GM13977 (cell line): ENCODE data around the gene RELL1.

ENCODE experiments used
- DNase-seq: peaks from one replicate; pipeline ENCODE4 v3.0.0; 2012; ENCODE audit warnings: low spot score
- in situ Hi-C: fragments of 300-500 bp; cut with MboI; formaldehyde crosslinking; loops from one replicate; pipeline ENCODE4 v1.12.0; 2022; ENCODE audit warnings: low sequenced_read_pairs, low pct_unique_long_range_greater_than_20kb, mixed read lengths, inconsistent platforms; ENCODE audit not compliant: unreplicated experiment
- TF ChIP-seq, protein P1 (sequence below): IDR thresholded peaks from 2 replicates; pipeline ENCODE4 v1.5.1; 2012; ENCODE audit warnings: mild to moderate bottlenecking, control low read depth; ENCODE audit not compliant: insufficient read depth; ENCODE audit errors: extremely low read depth, missing control alignments

Gene RELL1

DNA sequence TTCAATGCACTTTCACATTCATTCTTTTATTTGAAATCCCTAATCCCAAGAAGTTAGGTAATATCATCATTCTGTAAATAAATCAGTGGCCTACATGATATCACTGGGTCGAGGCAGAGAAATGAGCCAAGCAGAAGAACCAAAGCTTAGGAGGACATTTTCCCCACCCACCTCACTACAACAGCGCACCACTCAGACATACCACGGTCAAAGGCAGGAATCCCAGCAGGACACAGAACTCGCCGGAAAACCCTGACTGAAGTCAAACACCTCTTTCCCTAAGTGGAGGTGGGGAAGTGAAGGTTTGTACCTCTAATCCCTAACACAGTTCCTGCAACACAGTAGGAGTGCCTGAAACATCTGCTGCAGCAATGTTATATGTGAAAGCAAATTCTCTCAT lies 21.5 kb downstream of the RELL1 start:
- no peak for DNase-seq

GRCh38 chr4:37663552-37663951 lies 22.6 kb downstream of the RELL1 start:
- in situ Hi-C loops, result no loop called here
- TF ChIP-seq, protein P1, sequence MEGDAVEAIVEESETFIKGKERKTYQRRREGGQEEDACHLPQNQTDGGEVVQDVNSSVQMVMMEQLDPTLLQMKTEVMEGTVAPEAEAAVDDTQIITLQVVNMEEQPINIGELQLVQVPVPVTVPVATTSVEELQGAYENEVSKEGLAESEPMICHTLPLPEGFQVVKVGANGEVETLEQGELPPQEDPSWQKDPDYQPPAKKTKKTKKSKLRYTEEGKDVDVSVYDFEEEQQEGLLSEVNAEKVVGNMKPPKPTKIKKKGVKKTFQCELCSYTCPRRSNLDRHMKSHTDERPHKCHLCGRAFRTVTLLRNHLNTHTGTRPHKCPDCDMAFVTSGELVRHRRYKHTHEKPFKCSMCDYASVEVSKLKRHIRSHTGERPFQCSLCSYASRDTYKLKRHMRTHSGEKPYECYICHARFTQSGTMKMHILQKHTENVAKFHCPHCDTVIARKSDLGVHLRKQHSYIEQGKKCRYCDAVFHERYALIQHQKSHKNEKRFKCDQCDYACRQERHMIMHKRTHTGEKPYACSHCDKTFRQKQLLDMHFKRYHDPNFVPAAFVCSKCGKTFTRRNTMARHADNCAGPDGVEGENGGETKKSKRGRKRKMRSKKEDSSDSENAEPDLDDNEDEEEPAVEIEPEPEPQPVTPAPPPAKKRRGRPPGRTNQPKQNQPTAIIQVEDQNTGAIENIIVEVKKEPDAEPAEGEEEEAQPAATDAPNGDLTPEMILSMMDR, result no peak

More for the DNA sequence above, 21.5 kb downstream of the RELL1 start:
- TF ChIP-seq, protein P1, result no peak
- in situ Hi-C loops, result no loop called here

GRCh38 chr4:37662861-37663390 lies 23.2 kb downstream of the RELL1 start:
- in situ Hi-C loops, result no loop called here
- TF ChIP-seq, protein P1, result no peak
- DNase-seq, result no peak

More at GRCh38 chr4:37663552-37663951, 22.6 kb downstream of the RELL1 start:
- DNase-seq, result no peak

DNA sequence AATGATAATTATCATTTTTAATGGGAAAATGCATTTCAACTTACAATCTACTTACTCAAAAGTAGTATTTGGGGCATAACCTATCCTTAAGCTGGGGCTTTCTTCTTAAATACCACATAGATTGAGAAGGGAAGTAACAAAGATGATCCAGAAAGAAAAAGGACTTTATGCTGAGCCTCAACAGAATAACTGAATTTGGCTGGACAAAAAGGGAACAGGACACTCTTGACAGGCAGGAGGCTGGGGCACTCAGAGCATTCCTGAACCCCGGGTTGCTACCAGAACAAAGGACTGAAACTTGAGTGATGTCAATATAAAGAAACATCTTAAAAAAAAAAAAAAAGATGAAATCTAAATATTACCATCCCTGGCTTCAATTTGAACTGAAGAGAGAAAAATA lies 23.9 kb downstream of the RELL1 start:
- in situ Hi-C loops, result no loop called here
- TF ChIP-seq, protein P1, result no peak
- no peak for DNase-seq

- TF ChIP-seq, protein P1, result no peak
- DNase-seq, result no peak
- in situ Hi-C loops, result no loop called here
These were observed 24.4 kb downstream of the RELL1 start for GRCh38 chr4:37661772-37662171.

DNA sequence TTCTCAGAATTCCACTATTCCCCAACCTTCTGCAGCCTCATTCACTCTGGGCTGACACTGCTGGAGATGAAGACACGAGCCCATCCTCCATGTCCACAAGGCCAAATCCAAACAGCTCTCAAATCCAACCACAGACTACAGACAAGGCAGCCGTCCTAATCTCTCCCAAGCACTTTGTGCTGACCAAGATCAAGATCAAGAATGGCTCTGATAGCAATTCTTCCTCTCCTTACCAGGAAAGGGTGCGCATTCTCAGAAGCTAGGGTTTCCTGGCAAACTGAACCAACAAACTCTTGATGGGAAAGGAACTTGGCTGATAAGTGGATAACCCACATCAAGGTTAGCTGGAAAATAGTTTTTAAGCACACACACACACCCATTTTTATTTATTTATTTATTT lies 26.5 kb downstream of the RELL1 start:
- TF ChIP-seq, protein P1, result no peak
- no peak for DNase-seq
- in situ Hi-C loops, result no loop called here
